Spleen (tissue), 13 donors: ENCODE results near the gene MMP15. TPM values are rescaled to one million over a fixed set of nuclear protein-coding genes. Genes with fewer than 3 reads are reported as not detected.
"Not testable (repeated sequence)": the region's sequence is repeated elsewhere in the genome, so short reads cannot be mapped to it uniquely, and the experiment has no call there.

ENCODE experiments used
- DNase-seq: peaks from one replicate; pipeline ENCODE4 v3.0.0-alpha.2; 2020
- H3K27ac ChIP-seq, 8 donors: fragments of 200-600 bp; sonication (generic) in 7 of 8; 1 replicate in 4 of 8; 2 replicates in 4 of 8; pipeline versions ENCODE4 v1.5.0 to v1.8.0; 2016 to 2021; ENCODE audit warnings: inconsistent platforms in 4 of 8, mild to moderate bottlenecking in 4 of 8, moderate library complexity in 1 of 8
- H3K27me3 ChIP-seq, 7 donors: fragments of 200-600 bp; sonication (generic) in 6 of 7; replicated peaks in 1 of 7; 1 replicate in 4 of 7; 2 replicates in 3 of 7; pipeline versions ENCODE4 v1.5.0 to v1.8.0; 2016 to 2021; ENCODE audit warnings: inconsistent platforms in 3 of 7, mild to moderate bottlenecking in 1 of 7
- H3K36me3 ChIP-seq, 6 donors: fragments of 200-600 bp; sonication (generic) in 5 of 6; 1 replicate in 4 of 6; 2 replicates in 2 of 6; pipeline versions ENCODE4 v1.5.0 to v1.8.0; 2016 to 2021; ENCODE audit warnings: inconsistent platforms in 2 of 6
- H3K4me1 ChIP-seq, 6 donors: fragments of 200-600 bp; sonication (generic) in 5 of 6; 1 replicate in 3 of 6; 2 replicates in 3 of 6; pipeline versions ENCODE4 v1.5.0 to v1.8.0; 2016 to 2021; ENCODE audit warnings: inconsistent platforms in 3 of 6
- H3K4me3 ChIP-seq, 8 donors: fragments of 200-600 bp; sonication (generic) in 7 of 8; 1 replicate in 4 of 8; 2 replicates in 4 of 8; pipeline versions ENCODE4 v1.5.0 to v1.8.0; 2016 to 2021; ENCODE audit warnings: inconsistent platforms in 4 of 8, mild to moderate bottlenecking in 4 of 8, moderate library complexity in 2 of 8
- H3K9me3 ChIP-seq, 8 donors: fragments of 200-600 bp; sonication (generic) in 7 of 8; 1 replicate in 4 of 8; 2 replicates in 4 of 8; pipeline versions ENCODE4 v1.5.0 to v1.8.0; 2016 to 2021; ENCODE audit warnings: inconsistent platforms in 4 of 8
- CTCF ChIP-seq, 11 experiments: fragments of 200-600 bp in 7 of 11; fragments of 450-650 bp in 4 of 11; sonication (generic) in 4 of 11; IDR thresholded peaks in 8 of 11; conservative IDR thresholded peaks in 3 of 11; 1 replicate in 7 of 11; 2 replicates in 4 of 11; pipeline versions ENCODE4 v1.4.0 to v1.8.0; 2016 to 2021; ENCODE audit warnings: antibody characterized with exemption in 11 of 11, inconsistent platforms in 4 of 11, mild to moderate bottlenecking in 1 of 11
- POLR2A ChIP-seq, 3 donors: fragments of 450-650 bp; IDR thresholded peaks; one replicate each; pipeline ENCODE4 v1.5.1; 2017; ENCODE audit warnings: antibody characterized with exemption in 3 of 3, mild to moderate bottlenecking in 1 of 3
- POLR2AphosphoS5 ChIP-seq, 3 donors: sonication (generic); formaldehyde crosslinking; IDR thresholded peaks; one replicate each; pipeline ENCODE4 v1.5.1; 2017; ENCODE audit warnings: antibody characterized with exemption in 3 of 3
- WGBS, 5 donors: extraction: QIAGEN DNeasy Blood & Tissue Kit in 3 of 5; methylation state at CpG; one replicate each; pipeline versions ENCODE4 v1.1.5 to v1.1.7; 2013 to 2018; 5-methylcytosine and 5-hydroxymethylcytosine counted together
- intact Hi-C: fragments of 100-400 bp; cut with DNase I; formaldehyde crosslinking; loops from one replicate; pipeline ENCODE4 v1.15.0; 2023; ENCODE audit warnings: low total_unique reads
- long read RNA-seq, 2 donors: transcript quantifications; one replicate each; lab custom pipeline, GENCODE V29; 2026
- polyA plus RNA-seq, 3 donors: library from polyadenylated mRNA; stranded (reverse); fragments of 200-250 nt; gene quantifications; one replicate each; pipeline ENCODE4 v1.2.1, GENCODE V29; 2013
- total RNA-seq, 7 donors: library from RNA; depleted of rRNA in 3 of 7; stranded (reverse); fragments of >200 nt in 3 of 7; fragmentation: NEBNext Ultra II Directional in 4 of 7; extraction: Animal tissue kit (Norgen Biotek cat#: 25700) in 4 of 7; gene quantifications; one replicate each; pipeline versions ENCODE4 v1.1.0 to v1.2.1, GENCODE V29; 2016 to 2021
- donor health status: healthy with polysubstance abuse.
- donor health status: DM: no; HTN: no; CAD: no; lungs with moderate emphysema.
- donor health status: DM: no; HTN: no; CAD: no.
- donor health status: Bipolar disorder and iron deficiency.
- donor health status: healthy.
- donor health status: DM: no; HTN: no; CAD: no.
- donor health status: DM: yes; HTN: yes; CAD: no.

Gene MMP15
- total RNA-seq (10 to 100 TPM in 6 of 7 donors, 1 to 10 TPM in 1; 6.5 to 24.2 (median 16.9) TPM), polyA plus RNA-seq (1 to 10 TPM; 2.3 to 5.7 (median 2.9) TPM)
- long read RNA-seq, donor 1, full-length matches to known transcripts, result 3 of 3 reads
- long read RNA-seq, donor 1, partial matches to known transcripts, result 0 of 3 reads
- long read RNA-seq, donor 1, other reads (novel, unspliced or antisense), result 0 of 3 reads
- long read RNA-seq, donor 2, full-length matches to known transcripts, result 8 of 8 reads
- long read RNA-seq, donor 2, partial matches to known transcripts, result 0 of 8 reads
- long read RNA-seq, donor 2, other reads (novel, unspliced or antisense), result 0 of 8 reads

- Histone ChIP-seq H3K27ac (peak within 1 kb of the TSS; percentile 42 to 84 (median 74)), H3K27me3 (peaks cover 0 to 52% (median 24%) of the 10 kb centered on the region in 7 donors), H3K4me1 (peaks cover 21 to 89% (median 69%) of the 10 kb centered on the region in 6 donors), H3K9me3 (no peaks in the 10 kb centered on the region), H3K36me3 (peaks cover 0 to 16% (median 0%) of the 10 kb centered on the region in 6 donors), H3K4me3 (peak within 1 kb of the TSS; percentile 71 to 91 (median 78))
- intact Hi-C loops, result no loop called here
- peak in 2 of 3 donors; percentile 46 to 69 for TF ChIP-seq POLR2AphosphoS5 (IDR thresholded peaks at IDR 0.05)
- no peak for TF ChIP-seq POLR2A (IDR thresholded peaks at IDR 0.05)
- peak; percentile 90 for DNase-seq
- WGBS, 5 donors, result 0 to 1% (median 0%) methylated on average over 41 to 90 of the region's 90 CpGs
Observed at GRCh38 chr16:58025351-58026138, at the start of gene MMP15. Gene MMP15, plus strand, starts transcription at chr16:58025754. Its CDS starts 597 bp downstream, at chr16:58026351.

- Histone ChIP-seq H3K27me3 (no peaks in the 10 kb centered on the region), H3K4me1 (no peaks in the 10 kb centered on the region), H3K27ac (no peak overlapping the region), H3K36me3 (no peaks in the 10 kb centered on the region), H3K9me3 (no peaks in the 10 kb centered on the region), H3K4me3 (no peak overlapping the region)
- no peak for TF ChIP-seq POLR2AphosphoS5 (IDR thresholded peaks at IDR 0.05)
- no peak for TF ChIP-seq CTCF (IDR thresholded peaks at IDR 0.05 in 8 of 11, conservative IDR thresholded peaks at IDR 0.05 in 3 of 11)
- no peak for TF ChIP-seq POLR2A (IDR thresholded peaks at IDR 0.05)
- no peak for DNase-seq
- 62 to 87% (median 69%) methylated on average over 2 of the region's 2 CpGs for WGBS, 5 donors
- intact Hi-C loops, result no loop called here
Observed at GRCh38 chr16:57976331-57976796, 49.2 kb upstream of the MMP15 start.

GRCh38 chr16:57977418-57978069 is 48.0 kb upstream of the MMP15 start:
- no peak for DNase-seq
- Histone ChIP-seq H3K4me1 (no peaks in the 10 kb centered on the region), H3K27ac (no peak overlapping the region), H3K4me3 (no peak overlapping the region), H3K27me3 (no peaks in the 10 kb centered on the region), H3K9me3 (no peaks in the 10 kb centered on the region), H3K36me3 (no peaks in the 10 kb centered on the region)
- intact Hi-C loops, result no loop called here
- WGBS, 5 donors, result 74 to 88% (median 85%) methylated on average over 6 to 12 of the region's 12 CpGs
- TF ChIP-seq CTCF (IDR thresholded peaks at IDR 0.05 in 8 of 11, conservative IDR thresholded peaks at IDR 0.05 in 3 of 11) (no peak), POLR2AphosphoS5 (IDR thresholded peaks at IDR 0.05) (no peak), POLR2A (IDR thresholded peaks at IDR 0.05) (no peak)

- H3K27ac ChIP-seq, H3K36me3 ChIP-seq: not testable (repeated sequence)
Observed at GRCh38 chr16:57978070-57978465, 47.5 kb upstream of the MMP15 start.

More at GRCh38 chr16:57978070-57978465, 47.5 kb upstream of the MMP15 start:
- H3K27me3 ChIP-seq, H3K4me3 ChIP-seq, intact Hi-C loops, H3K4me1 ChIP-seq, H3K9me3 ChIP-seq, DNase-seq: not testable (repeated sequence)
- WGBS, 5 donors, result 85 to 91% (median 88%) methylated on average over 2 of the region's 2 CpGs
